GM12878 (cell line): ENCODE results near the gene SCIN. TPM values are rescaled to one million over a fixed set of nuclear protein-coding genes. Genes with fewer than 3 reads are reported as not detected.

Experiments
- ATAC-seq: fragments of 200-7000 bp; cut with Tn5 transposase; 3 replicates; pipeline ENCODE4 v1.9.1; 2020; ENCODE audit warnings: mild to moderate bottlenecking, moderate library complexity
- BruUV-seq: library from RNA; stranded (reverse); fragments of 400-500 nt; replicated peaks from 2 replicates; lab custom pipeline; 2021; lab: Mats Ljungman, UMichigan
- CTCF ChIA-PET: fragments of 300-600 bp; sonication (Branson Sonifier 250); formaldehyde crosslinking; extraction: SDS; loops from one replicate; lab custom pipeline; 2021; ENCODE audit warnings: inconsistent platforms; lab: Yijun Ruan, JAX
- POLR2A ChIA-PET: fragments of 350-600 bp; formaldehyde crosslinking; extraction: SDS; loops from one replicate; lab custom pipeline; 2021; ENCODE audit warnings: inconsistent platforms; lab: Charles Lee
- RAD21 ChIA-PET: fragments of 300-600 bp; sonication (Branson Sonifier 250); formaldehyde crosslinking; loops from one replicate; lab custom pipeline; 2023; ENCODE audit warnings: antibody characterized with exemption; ENCODE audit not compliant: unreplicated experiment; lab: Charles Lee
- SMC1A ChIA-PET: fragments of 300-600 bp; sonication (Branson Sonifier 250); formaldehyde crosslinking; loops from one replicate; lab custom pipeline; 2023; ENCODE audit not compliant: unreplicated experiment, uncharacterized antibody; lab: Charles Lee
- DNase-seq: peaks from one replicate; pipeline ENCODE4 v3.0.0-alpha.2; 2011; ENCODE audit warnings: low read depth, low spot score
- FAIRE-seq: peaks from 3 replicates; lab custom pipeline; 2011; peaks lifted over from hg19 to GRCh38; lab: Jason Lieb, UNC
- H2AFZ ChIP-seq: 2 replicates; pipeline ENCODE4 v1.6.0; 2011; ENCODE audit warnings: low read depth, low read length, control low read depth; ENCODE audit not compliant: control insufficient read depth
- H3K27ac ChIP-seq: 2 replicates; pipeline ENCODE4 v1.5.1; 2011; ENCODE audit warnings: control low read depth; ENCODE audit not compliant: control insufficient read depth, insufficient read depth
- H3K27me3 ChIP-seq, 2 experiments: replicated peaks in 1 of 2; 2 replicates each; pipeline versions ENCODE4 v1.6.0 to v1.6.1; 2011; ENCODE audit warnings: low read length in 1 of 2; ENCODE audit not compliant: control insufficient read depth in 2 of 2, insufficient read depth in 2 of 2
- H3K36me3 ChIP-seq, 2 experiments: 2 replicates each; pipeline ENCODE4 v1.5.1; 2011; ENCODE audit warnings: low read length in 1 of 2; ENCODE audit not compliant: control insufficient read depth in 2 of 2, insufficient read depth in 2 of 2
- H3K4me1 ChIP-seq: 2 replicates; pipeline ENCODE4 v1.6.1; 2011; ENCODE audit warnings: mild to moderate bottlenecking, low read length, moderate library complexity, mixed read lengths; ENCODE audit not compliant: control insufficient read depth, insufficient read depth
- H3K4me2 ChIP-seq: 2 replicates; pipeline ENCODE4 v1.6.0; 2011; ENCODE audit warnings: control low read depth; ENCODE audit not compliant: control insufficient read depth, insufficient read depth
- H3K4me3 ChIP-seq: fragments of 200-600 bp; sonication (generic); 2 replicates; pipeline ENCODE4 v1.5.1; 2016
- H3K79me2 ChIP-seq: 2 replicates; pipeline ENCODE4 v1.6.0; 2011; ENCODE audit warnings: low read length; ENCODE audit not compliant: control insufficient read depth, insufficient read depth
- H3K9ac ChIP-seq: 2 replicates; pipeline ENCODE4 v1.8.0; 2011; ENCODE audit warnings: low read length, control low read depth, mixed read lengths; ENCODE audit not compliant: control insufficient read depth, insufficient read depth
- H3K9me3 ChIP-seq: replicated peaks from 3 replicates; pipeline ENCODE4 v1.5.1; 2011; ENCODE audit warnings: mild to moderate bottlenecking, low read length; ENCODE audit not compliant: control insufficient read depth, insufficient read depth
- H4K20me1 ChIP-seq: 2 replicates; pipeline ENCODE4 v1.6.0; 2011; ENCODE audit not compliant: control insufficient read depth, insufficient read depth
- CHD1 ChIP-seq: IDR thresholded peaks from 2 replicates; pipeline ENCODE4 v1.6.1; 2012; ENCODE audit warnings: low read depth, low read length, improper control_type of control experiment
- CHD2 ChIP-seq: IDR thresholded peaks from 2 replicates; pipeline ENCODE4 v1.6.1; 2011; ENCODE audit warnings: low read depth, low read length, improper control_type of control experiment, borderline replicate concordance
- CHD4 ChIP-seq: fragments of 200-600 bp; sonication (generic); IDR thresholded peaks from 2 replicates; pipeline ENCODE4 v1.6.1; 2016; ENCODE audit warnings: mild to moderate bottlenecking
- ELK1 ChIP-seq: IDR thresholded peaks from 2 replicates; pipeline ENCODE4 v1.6.1; 2012; ENCODE audit warnings: low read depth, low read length, improper control_type of control experiment
- KDM1A ChIP-seq: fragments of 200-600 bp; sonication (generic); IDR thresholded peaks from 2 replicates; pipeline ENCODE4 v1.6.1; 2016; ENCODE audit warnings: borderline replicate concordance
- LARP7 ChIP-seq: fragments of 450-650 bp; IDR thresholded peaks from 2 replicates; pipeline ENCODE4 v1.6.1; 2017; ENCODE audit warnings: mild to moderate bottlenecking
- MTA2 ChIP-seq: fragments of 450-650 bp; IDR thresholded peaks from 2 replicates; pipeline ENCODE4 v1.6.1; 2016; ENCODE audit warnings: low read depth, mild to moderate bottlenecking, moderate library complexity
- MYC ChIP-seq: IDR thresholded peaks from 2 replicates; pipeline ENCODE4 v1.6.1; 2011; ENCODE audit warnings: mild to moderate bottlenecking, low read length, moderate library complexity, inconsistent platforms; ENCODE audit not compliant: insufficient read depth, insufficient replicate concordance, insufficient read length, severe bottlenecking
- NR2F1 ChIP-seq: fragments of 450-650 bp; conservative IDR thresholded peaks from 2 replicates; pipeline ENCODE4 v1.6.1; 2017; ENCODE audit warnings: mild to moderate bottlenecking
- POLR2AphosphoS5 ChIP-seq: IDR thresholded peaks from 2 replicates; pipeline ENCODE4 v1.6.1; 2011; ENCODE audit warnings: mild to moderate bottlenecking, low read length, inconsistent platforms
- RB1 ChIP-seq: fragments of 450-650 bp; formaldehyde crosslinking; IDR thresholded peaks from 2 replicates; pipeline ENCODE4 v1.6.1; 2017; ENCODE audit warnings: mild to moderate bottlenecking, borderline replicate concordance
- STAT3 ChIP-seq: IDR thresholded peaks from 2 replicates; pipeline ENCODE4 v1.6.1; 2011; ENCODE audit warnings: low read depth, low read length, improper control_type of control experiment
- ZBTB4 ChIP-seq: fragments of 450-650 bp; formaldehyde crosslinking; IDR thresholded peaks from 2 replicates; pipeline ENCODE4 v1.4.0; 2022; ENCODE audit warnings: mild to moderate bottlenecking, moderate library complexity
- ZNF217 ChIP-seq: fragments of 450-650 bp; IDR thresholded peaks from 2 replicates; pipeline ENCODE4 v1.6.1; 2017; ENCODE audit warnings: antibody characterized with exemption, mild to moderate bottlenecking
- ZNF384 ChIP-seq: IDR thresholded peaks from 2 replicates; pipeline ENCODE4 v1.6.1; 2012; ENCODE audit warnings: low read depth, mild to moderate bottlenecking, low read length, improper control_type of control experiment, borderline replicate concordance
- WGBS: methylation state at CpG from one replicate; pipeline ENCODE4 v1.1.6; 2016; ENCODE audit warnings: low lambda C conversion rate; ENCODE audit not compliant: insufficient replicate concordance, insufficient coverage; ENCODE audit errors: missing lambda C conversion rate; 5-methylcytosine and 5-hydroxymethylcytosine counted together
- in situ Hi-C: fragments of 300-500 bp; cut with MboI; formaldehyde crosslinking; loops from 9 replicates; pipeline ENCODE4 v1.14.3; 2018; ENCODE audit warnings: mixed read lengths
- intact Hi-C: fragments of 100-400 bp; cut with micrococcal nuclease; formaldehyde crosslinking; loops from one replicate; pipeline ENCODE4 v1.14.2; 2022; ENCODE audit not compliant: unreplicated experiment
- polyA plus RNA-seq, 11 experiments: library from polyadenylated mRNA; depleted of rRNA in 4 of 11; unstranded in 6 of 11; stranded (reverse) in 5 of 11; fragments of >200 nt; fragmentation: Nextera tagmentation in 4 of 11; fragmentation: Illumina TruSeq in 1 of 11; extraction: Ambion mirVana in 4 of 11; extraction: Trizol in 1 of 11; gene quantifications; 1 replicate in 1 of 11; 2 replicates in 10 of 11; pipeline versions ENCODE4 v1.2.1 to v1.2.3, GENCODE V29; 2011 to 2016; ENCODE audit warnings: inconsistent platforms in 2 of 11, missing spikeins in 2 of 11, low read depth in 1 of 11
- total RNA-seq, 4 experiments: library from RNA; depleted of rRNA in 3 of 4; stranded (reverse); fragments of >200 nt in 3 of 4; fragmentation: Illumina TruSeq in 1 of 4; extraction: Trizol in 1 of 4; gene quantifications; 2 replicates each; pipeline versions ENCODE4 v1.2.1 to v1.2.3, GENCODE V29; 2013 to 2021
- TF ChIP-seq, protein P1 (sequence below): fragments of 450-650 bp; IDR thresholded peaks from 2 replicates; pipeline ENCODE4 v1.6.1; 2016; ENCODE audit warnings: mild to moderate bottlenecking
- TF ChIP-seq, protein P2 (sequence below): fragments of 450-650 bp; formaldehyde crosslinking; IDR thresholded peaks from 2 replicates; pipeline ENCODE4 v1.5.0; 2022; ENCODE audit warnings: mild to moderate bottlenecking, missing genetic modification characterization

Gene SCIN
- total and polyA plus RNA-seq, 10 of the 15 experiments (the other 5 are each of a cell fraction or from before 2014, with no cell fraction given): 0.23 to 2.1 (median 1.0) TPM

GRCh38 chr7:12584930-12585329 is 14.4 kb downstream of the SCIN start:
- H3K4me2 ChIP-seq: no peak overlapping the region
- no peaks in the 10 kb centered on the region for H3K79me2 ChIP-seq
- no peaks in the 10 kb centered on the region for H3K36me3 ChIP-seq
- ChIA-PET POLR2A (no interaction called here), CTCF (no interaction called here), SMC1A (interaction anchor here (1.1 to 1.2 kb wide), 2 partner anchors 10 to 35 kb away, joined by 3 read pairs; no protein-coding TSS in a partner anchor), RAD21 (no interaction called here)
- H3K9me3 ChIP-seq: no peaks in the 10 kb centered on the region
- DNase-seq (peak; percentile 46), ATAC-seq (peak; percentile 98), FAIRE-seq (no peak)
- no peak overlapping the region for H2AFZ ChIP-seq
- 0% methylated on average over 7 of the region's 7 CpGs for WGBS
- no peak overlapping the region for H3K27ac ChIP-seq
- H3K4me1 ChIP-seq: peaks cover 4% of the 10 kb centered on the region; the same call in 1 of the 2 replicates
- no TSS peak for BruUV-seq
- H4K20me1 ChIP-seq: no peaks in the 10 kb centered on the region
- H3K27me3 ChIP-seq: no peaks in the 10 kb centered on the region
- in situ Hi-C loops (no loop called here), intact Hi-C loops (no loop called here)
- H3K9ac ChIP-seq: no peak overlapping the region
- no peak overlapping the region for H3K4me3 ChIP-seq
- TF ChIP-seq POLR2AphosphoS5 (no peak), ZBTB4 (CRISPR knock-in tag) (no peak), KDM1A (no peak), CHD4 (no peak), STAT3 (no peak), MTA2 (peak; percentile 37; the same call in 1 of the 2 replicates), ZNF384 (peak; percentile 55; the same call in 1 of the 2 replicates), NR2F1 (no peak), MYC (no peak), ELK1 (no peak), LARP7 (no peak), ZNF217 (no peak), CHD1 (no peak), RB1 (no peak), CHD2 (no peak)
- TF ChIP-seq, protein P1, sequence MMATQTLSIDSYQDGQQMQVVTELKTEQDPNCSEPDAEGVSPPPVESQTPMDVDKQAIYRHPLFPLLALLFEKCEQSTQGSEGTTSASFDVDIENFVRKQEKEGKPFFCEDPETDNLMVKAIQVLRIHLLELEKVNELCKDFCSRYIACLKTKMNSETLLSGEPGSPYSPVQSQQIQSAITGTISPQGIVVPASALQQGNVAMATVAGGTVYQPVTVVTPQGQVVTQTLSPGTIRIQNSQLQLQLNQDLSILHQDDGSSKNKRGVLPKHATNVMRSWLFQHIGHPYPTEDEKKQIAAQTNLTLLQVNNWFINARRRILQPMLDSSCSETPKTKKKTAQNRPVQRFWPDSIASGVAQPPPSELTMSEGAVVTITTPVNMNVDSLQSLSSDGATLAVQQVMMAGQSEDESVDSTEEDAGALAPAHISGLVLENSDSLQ: peak; percentile 36; the same call in 1 of the 2 replicates
- TF ChIP-seq, protein P2, sequence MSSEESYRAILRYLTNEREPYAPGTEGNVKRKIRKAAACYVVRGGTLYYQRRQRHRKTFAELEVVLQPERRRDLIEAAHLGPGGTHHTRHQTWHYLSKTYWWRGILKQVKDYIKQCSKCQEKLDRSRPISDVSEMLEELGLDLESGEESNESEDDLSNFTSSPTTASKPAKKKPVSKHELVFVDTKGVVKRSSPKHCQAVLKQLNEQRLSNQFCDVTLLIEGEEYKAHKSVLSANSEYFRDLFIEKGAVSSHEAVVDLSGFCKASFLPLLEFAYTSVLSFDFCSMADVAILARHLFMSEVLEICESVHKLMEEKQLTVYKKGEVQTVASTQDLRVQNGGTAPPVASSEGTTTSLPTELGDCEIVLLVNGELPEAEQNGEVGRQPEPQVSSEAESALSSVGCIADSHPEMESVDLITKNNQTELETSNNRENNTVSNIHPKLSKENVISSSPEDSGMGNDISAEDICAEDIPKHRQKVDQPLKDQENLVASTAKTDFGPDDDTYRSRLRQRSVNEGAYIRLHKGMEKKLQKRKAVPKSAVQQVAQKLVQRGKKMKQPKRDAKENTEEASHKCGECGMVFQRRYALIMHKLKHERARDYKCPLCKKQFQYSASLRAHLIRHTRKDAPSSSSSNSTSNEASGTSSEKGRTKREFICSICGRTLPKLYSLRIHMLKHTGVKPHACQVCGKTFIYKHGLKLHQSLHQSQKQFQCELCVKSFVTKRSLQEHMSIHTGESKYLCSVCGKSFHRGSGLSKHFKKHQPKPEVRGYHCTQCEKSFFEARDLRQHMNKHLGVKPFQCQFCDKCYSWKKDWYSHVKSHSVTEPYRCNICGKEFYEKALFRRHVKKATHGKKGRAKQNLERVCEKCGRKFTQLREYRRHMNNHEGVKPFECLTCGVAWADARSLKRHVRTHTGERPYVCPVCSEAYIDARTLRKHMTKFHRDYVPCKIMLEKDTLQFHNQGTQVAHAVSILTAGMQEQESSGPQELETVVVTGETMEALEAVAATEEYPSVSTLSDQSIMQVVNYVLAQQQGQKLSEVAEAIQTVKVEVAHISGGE (CRISPR knock-in tag): no peak
